GM18505 (cell line): ENCODE data around the gene ZNG1C.
A peak's percentile ranks its signal among the peaks of the same experiment; 100 is the strongest.
"Not testable (repeated sequence)": the region's sequence is repeated elsewhere in the genome, so short reads cannot be mapped to it uniquely, and the experiment has no call there.

Experiments
- ATAC-seq: cut with Tn5 transposase; IDR thresholded peaks from one replicate; pipeline ENCODE4 v1.9.1; 2021; ENCODE audit not compliant: unreplicated experiment

The ZNG1C gene

GRCh38 chr9:68342265-68343025, 100.7 kb downstream of the ZNG1C start:
- ATAC-seq, result peak; percentile 94

- ATAC-seq, result not testable (repeated sequence)
These were observed 101.5 kb downstream of the ZNG1C start for GRCh38 chr9:68343242-68343641.

GRCh38 chr9:68343992-68344391, 102.2 kb downstream of the ZNG1C start:
- ATAC-seq, result not testable (repeated sequence)
